ENCODE measurements around the gene CTSE.

DNA sequence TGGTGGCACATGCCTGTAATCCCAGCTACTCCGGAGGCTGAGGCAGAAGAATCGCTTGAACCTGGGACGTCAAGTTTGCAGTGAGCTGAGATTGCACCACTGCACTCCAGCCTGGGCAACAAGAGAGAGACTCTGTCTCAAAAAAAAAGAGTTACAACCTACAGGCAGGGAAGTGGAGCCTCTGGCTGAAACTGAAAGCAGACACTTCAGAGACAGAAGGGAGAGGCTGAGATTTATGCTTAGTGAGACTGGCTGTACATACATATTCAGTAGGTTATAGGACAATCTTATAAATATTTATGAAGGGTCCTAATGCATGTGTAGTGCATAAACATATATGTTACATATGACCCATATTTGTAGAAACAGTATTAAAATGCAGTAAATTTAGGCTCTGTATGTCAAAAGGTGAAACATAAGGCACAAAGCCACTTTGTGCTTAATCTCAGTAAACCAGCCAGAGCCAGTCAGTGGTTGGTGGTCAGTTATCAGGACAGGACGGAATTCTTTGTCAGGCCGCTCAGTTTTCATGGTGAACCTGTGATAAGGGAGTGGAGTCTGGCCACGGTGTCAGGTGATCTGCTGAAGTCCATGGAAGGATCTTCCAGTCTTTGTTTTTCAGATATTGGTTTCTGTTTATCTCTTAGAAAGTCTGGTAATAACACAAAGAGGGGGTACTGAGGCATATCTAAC is 42.9 kb upstream of the CTSE start:
- TF ChIP-seq EP300 (IDR thresholded peaks at IDR 0.05) (no peak), POLR2A (IDR thresholded peaks at IDR 0.05) (no peak)
- TF ChIP-seq, protein P1, sequence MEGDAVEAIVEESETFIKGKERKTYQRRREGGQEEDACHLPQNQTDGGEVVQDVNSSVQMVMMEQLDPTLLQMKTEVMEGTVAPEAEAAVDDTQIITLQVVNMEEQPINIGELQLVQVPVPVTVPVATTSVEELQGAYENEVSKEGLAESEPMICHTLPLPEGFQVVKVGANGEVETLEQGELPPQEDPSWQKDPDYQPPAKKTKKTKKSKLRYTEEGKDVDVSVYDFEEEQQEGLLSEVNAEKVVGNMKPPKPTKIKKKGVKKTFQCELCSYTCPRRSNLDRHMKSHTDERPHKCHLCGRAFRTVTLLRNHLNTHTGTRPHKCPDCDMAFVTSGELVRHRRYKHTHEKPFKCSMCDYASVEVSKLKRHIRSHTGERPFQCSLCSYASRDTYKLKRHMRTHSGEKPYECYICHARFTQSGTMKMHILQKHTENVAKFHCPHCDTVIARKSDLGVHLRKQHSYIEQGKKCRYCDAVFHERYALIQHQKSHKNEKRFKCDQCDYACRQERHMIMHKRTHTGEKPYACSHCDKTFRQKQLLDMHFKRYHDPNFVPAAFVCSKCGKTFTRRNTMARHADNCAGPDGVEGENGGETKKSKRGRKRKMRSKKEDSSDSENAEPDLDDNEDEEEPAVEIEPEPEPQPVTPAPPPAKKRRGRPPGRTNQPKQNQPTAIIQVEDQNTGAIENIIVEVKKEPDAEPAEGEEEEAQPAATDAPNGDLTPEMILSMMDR (IDR thresholded peaks at IDR 0.05) = no peak

Data from ovary (tissue), 3 donors.